Measurements from ENCODE around the gene DNM1L. TPM values are rescaled to one million over a fixed set of nuclear protein-coding genes. Genes with fewer than 3 reads are reported as not detected.

The DNM1L gene
- total and polyA plus RNA-seq, 9 of the 15 experiments (the other 6 are each of a cell fraction or from before 2014, with no cell fraction given), result 24.1 to 82.8 (median 61.5) TPM

DNA sequence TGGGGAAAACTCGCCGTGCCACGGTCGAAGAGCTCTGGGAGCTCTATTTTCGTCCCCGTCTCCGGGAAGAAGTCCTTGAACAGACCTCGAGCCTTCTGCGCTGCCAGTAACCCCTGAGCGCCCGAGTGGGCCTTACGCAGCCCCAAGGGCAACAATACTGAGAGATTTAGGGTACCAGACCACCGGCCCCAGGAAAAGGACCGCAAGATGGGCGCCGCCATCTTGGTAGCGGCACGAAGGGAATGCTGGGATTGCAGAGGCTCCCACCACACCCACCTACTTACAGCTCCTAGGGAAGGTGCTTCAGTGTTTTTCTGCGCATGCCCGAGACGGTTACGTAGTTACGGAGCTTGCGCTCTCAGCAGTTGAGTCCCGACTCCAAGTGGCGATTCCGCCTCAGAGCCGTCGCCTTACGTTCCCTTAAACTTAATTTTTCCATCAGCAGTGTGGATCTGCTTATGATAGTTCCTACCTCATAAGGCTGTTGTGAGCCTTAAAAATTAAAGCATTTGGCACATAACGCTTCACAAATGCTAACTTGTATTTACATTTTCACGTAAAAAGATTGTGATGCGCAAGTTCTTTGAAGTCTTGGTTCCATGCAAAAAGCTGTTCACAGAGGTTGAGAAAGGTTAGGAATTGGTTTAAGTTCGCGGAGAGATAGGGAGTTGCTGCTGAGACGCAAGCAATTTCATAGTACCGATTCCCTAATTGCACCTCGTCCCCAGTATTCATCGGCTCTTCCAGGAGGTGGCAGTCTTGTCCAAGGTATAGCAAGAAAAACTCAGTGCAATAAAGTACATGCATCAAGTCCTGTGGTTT lies 76.8 kb downstream of the DNM1L start, which contains the start of gene YARS2 (continued):
- TF ChIP-seq, protein P1, sequence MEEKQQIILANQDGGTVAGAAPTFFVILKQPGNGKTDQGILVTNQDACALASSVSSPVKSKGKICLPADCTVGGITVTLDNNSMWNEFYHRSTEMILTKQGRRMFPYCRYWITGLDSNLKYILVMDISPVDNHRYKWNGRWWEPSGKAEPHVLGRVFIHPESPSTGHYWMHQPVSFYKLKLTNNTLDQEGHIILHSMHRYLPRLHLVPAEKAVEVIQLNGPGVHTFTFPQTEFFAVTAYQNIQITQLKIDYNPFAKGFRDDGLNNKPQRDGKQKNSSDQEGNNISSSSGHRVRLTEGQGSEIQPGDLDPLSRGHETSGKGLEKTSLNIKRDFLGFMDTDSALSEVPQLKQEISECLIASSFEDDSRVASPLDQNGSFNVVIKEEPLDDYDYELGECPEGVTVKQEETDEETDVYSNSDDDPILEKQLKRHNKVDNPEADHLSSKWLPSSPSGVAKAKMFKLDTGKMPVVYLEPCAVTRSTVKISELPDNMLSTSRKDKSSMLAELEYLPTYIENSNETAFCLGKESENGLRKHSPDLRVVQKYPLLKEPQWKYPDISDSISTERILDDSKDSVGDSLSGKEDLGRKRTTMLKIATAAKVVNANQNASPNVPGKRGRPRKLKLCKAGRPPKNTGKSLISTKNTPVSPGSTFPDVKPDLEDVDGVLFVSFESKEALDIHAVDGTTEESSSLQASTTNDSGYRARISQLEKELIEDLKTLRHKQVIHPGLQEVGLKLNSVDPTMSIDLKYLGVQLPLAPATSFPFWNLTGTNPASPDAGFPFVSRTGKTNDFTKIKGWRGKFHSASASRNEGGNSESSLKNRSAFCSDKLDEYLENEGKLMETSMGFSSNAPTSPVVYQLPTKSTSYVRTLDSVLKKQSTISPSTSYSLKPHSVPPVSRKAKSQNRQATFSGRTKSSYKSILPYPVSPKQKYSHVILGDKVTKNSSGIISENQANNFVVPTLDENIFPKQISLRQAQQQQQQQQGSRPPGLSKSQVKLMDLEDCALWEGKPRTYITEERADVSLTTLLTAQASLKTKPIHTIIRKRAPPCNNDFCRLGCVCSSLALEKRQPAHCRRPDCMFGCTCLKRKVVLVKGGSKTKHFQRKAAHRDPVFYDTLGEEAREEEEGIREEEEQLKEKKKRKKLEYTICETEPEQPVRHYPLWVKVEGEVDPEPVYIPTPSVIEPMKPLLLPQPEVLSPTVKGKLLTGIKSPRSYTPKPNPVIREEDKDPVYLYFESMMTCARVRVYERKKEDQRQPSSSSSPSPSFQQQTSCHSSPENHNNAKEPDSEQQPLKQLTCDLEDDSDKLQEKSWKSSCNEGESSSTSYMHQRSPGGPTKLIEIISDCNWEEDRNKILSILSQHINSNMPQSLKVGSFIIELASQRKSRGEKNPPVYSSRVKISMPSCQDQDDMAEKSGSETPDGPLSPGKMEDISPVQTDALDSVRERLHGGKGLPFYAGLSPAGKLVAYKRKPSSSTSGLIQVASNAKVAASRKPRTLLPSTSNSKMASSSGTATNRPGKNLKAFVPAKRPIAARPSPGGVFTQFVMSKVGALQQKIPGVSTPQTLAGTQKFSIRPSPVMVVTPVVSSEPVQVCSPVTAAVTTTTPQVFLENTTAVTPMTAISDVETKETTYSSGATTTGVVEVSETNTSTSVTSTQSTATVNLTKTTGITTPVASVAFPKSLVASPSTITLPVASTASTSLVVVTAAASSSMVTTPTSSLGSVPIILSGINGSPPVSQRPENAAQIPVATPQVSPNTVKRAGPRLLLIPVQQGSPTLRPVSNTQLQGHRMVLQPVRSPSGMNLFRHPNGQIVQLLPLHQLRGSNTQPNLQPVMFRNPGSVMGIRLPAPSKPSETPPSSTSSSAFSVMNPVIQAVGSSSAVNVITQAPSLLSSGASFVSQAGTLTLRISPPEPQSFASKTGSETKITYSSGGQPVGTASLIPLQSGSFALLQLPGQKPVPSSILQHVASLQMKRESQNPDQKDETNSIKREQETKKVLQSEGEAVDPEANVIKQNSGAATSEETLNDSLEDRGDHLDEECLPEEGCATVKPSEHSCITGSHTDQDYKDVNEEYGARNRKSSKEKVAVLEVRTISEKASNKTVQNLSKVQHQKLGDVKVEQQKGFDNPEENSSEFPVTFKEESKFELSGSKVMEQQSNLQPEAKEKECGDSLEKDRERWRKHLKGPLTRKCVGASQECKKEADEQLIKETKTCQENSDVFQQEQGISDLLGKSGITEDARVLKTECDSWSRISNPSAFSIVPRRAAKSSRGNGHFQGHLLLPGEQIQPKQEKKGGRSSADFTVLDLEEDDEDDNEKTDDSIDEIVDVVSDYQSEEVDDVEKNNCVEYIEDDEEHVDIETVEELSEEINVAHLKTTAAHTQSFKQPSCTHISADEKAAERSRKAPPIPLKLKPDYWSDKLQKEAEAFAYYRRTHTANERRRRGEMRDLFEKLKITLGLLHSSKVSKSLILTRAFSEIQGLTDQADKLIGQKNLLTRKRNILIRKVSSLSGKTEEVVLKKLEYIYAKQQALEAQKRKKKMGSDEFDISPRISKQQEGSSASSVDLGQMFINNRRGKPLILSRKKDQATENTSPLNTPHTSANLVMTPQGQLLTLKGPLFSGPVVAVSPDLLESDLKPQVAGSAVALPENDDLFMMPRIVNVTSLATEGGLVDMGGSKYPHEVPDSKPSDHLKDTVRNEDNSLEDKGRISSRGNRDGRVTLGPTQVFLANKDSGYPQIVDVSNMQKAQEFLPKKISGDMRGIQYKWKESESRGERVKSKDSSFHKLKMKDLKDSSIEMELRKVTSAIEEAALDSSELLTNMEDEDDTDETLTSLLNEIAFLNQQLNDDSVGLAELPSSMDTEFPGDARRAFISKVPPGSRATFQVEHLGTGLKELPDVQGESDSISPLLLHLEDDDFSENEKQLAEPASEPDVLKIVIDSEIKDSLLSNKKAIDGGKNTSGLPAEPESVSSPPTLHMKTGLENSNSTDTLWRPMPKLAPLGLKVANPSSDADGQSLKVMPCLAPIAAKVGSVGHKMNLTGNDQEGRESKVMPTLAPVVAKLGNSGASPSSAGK (IDR thresholded peaks at IDR 0.05), result no peak; the same call in 1 of the 2 replicates
- TF ChIP-seq CBX8 (IDR thresholded peaks at IDR 0.05; ENCODE audit: borderline replicate concordance, extremely low read depth, low read depth, low read length, poor library complexity, severe bottlenecking) (no peak), JUN (IDR thresholded peaks at IDR 0.05; ENCODE audit: borderline replicate concordance, low read depth, low read length) (no peak), JUN (CRISPR knock-in tag; IDR thresholded peaks at IDR 0.05; ENCODE audit: borderline replicate concordance) (no peak), ZNF354B (CRISPR knock-in tag; IDR thresholded peaks at IDR 0.05) (no peak), GATAD2A (IDR thresholded peaks at IDR 0.05) (no peak), NFYB (IDR thresholded peaks at IDR 0.05; ENCODE audit: extremely low read depth, insufficient read length) (no peak), TBL1XR1 (IDR thresholded peaks at IDR 0.05; ENCODE audit: low read length in 2 of 2) (no peak), TCF7L2 (IDR thresholded peaks at IDR 0.05; ENCODE audit: low read depth, low read length) (no peak), ZFX (CRISPR knock-in tag; IDR thresholded peaks at IDR 0.05) (peak; percentile 84)
- TF ChIP-seq, protein P2, sequence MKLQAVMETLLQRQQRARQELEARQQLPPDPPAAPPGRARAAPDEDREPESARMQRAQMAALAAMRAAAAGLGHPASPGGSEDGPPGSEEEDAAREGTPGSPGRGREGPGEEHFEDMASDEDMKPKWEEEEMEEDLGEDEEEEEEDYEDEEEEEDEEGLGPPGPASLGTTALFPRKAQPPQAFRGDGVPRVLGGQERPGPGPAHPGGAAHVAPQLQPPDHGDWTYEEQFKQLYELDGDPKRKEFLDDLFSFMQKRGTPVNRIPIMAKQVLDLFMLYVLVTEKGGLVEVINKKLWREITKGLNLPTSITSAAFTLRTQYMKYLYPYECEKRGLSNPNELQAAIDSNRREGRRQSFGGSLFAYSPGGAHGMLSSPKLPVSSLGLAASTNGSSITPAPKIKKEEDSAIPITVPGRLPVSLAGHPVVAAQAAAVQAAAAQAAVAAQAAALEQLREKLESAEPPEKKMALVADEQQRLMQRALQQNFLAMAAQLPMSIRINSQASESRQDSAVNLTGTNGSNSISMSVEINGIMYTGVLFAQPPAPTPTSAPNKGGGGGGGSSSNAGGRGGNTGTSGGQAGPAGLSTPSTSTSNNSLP (IDR thresholded peaks at IDR 0.05; ENCODE audit: borderline replicate concordance, low read depth, low read length), result peak; percentile 84; the same call in 1 of the 2 replicates
- TF ChIP-seq, protein P3, sequence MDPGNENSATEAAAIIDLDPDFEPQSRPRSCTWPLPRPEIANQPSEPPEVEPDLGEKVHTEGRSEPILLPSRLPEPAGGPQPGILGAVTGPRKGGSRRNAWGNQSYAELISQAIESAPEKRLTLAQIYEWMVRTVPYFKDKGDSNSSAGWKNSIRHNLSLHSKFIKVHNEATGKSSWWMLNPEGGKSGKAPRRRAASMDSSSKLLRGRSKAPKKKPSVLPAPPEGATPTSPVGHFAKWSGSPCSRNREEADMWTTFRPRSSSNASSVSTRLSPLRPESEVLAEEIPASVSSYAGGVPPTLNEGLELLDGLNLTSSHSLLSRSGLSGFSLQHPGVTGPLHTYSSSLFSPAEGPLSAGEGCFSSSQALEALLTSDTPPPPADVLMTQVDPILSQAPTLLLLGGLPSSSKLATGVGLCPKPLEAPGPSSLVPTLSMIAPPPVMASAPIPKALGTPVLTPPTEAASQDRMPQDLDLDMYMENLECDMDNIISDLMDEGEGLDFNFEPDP (CRISPR knock-in tag; IDR thresholded peaks at IDR 0.05), result no peak
